Keratinocyte (primary cell): ENCODE measurements around the gene B4GALNT3.

ENCODE experiments used
- CTCF ChIP-seq, 3 experiments: IDR thresholded peaks in 1 of 3; conservative IDR thresholded peaks in 1 of 3; optimal IDR thresholded peaks in 1 of 3; 2 replicates in 2 of 3; 3 replicates in 1 of 3; pipeline versions ENCODE3 to v1.5.1; 2011; ENCODE audit warnings: low read length in 3 of 3, mild to moderate bottlenecking in 3 of 3, moderate library complexity in 2 of 3, control low read depth in 1 of 3, inconsistent platforms in 1 of 3; ENCODE audit not compliant: insufficient read depth in 2 of 3; ENCODE audit errors: extremely low read depth in 1 of 3
- EZH2 ChIP-seq: IDR thresholded peaks from one replicate; pipeline ENCODE4 v1.6.1; 2012; ENCODE audit warnings: inconsistent platforms, mild to moderate bottlenecking, low read length, moderate library complexity

- TF ChIP-seq CTCF (optimal IDR thresholded peaks at IDR 0.05 in 1 of 3, IDR thresholded peaks at IDR 0.05 in 1 of 3, conservative IDR thresholded peaks at IDR 0.05 in 1 of 3; ENCODE audit: extremely low read depth in 1 of 3, insufficient read depth in 2 of 3, low read length in 3 of 3), result no peak
- TF ChIP-seq EZH2, result no peak
Measured at GRCh38 chr12:480831-481816, 21.4 kb downstream of the B4GALNT3 start.
